GM18499 (cell line): ENCODE results near the gene KIRREL3.

Experiments
- ATAC-seq: cut with Tn5 transposase; IDR thresholded peaks from one replicate; pipeline ENCODE4 v1.9.1; 2021; ENCODE audit warnings: moderate number of reproducible peaks; ENCODE audit not compliant: insufficient read depth, unreplicated experiment

Gene KIRREL3

GRCh38 chr11:126999366-126999765, 1.2 kb downstream of the KIRREL3 start:
- no peak for ATAC-seq

- ATAC-seq: no peak
Observed at GRCh38 chr11:126997641-126998040, 2.9 kb downstream of the KIRREL3 start.

GRCh38 chr11:126997196-126997595, 3.4 kb downstream of the KIRREL3 start:
- ATAC-seq: no peak

- no peak for ATAC-seq
Observed at GRCh38 chr11:126996036-126996804, 4.3 kb downstream of the KIRREL3 start.

GRCh38 chr11:126993599-126993998, 7.0 kb downstream of the KIRREL3 start:
- ATAC-seq: no peak

- no peak for ATAC-seq
Observed at GRCh38 chr11:126992804-126993111, 7.8 kb downstream of the KIRREL3 start.

- ATAC-seq: no peak
Observed at GRCh38 chr11:126992065-126992803, 8.3 kb downstream of the KIRREL3 start.

- no peak for ATAC-seq
Observed at GRCh38 chr11:126991596-126991995, 9.0 kb downstream of the KIRREL3 start.

GRCh38 chr11:126990716-126991480, 9.7 kb downstream of the KIRREL3 start:
- ATAC-seq: no peak

- ATAC-seq: no peak
Observed at GRCh38 chr11:126989942-126990715, 10.4 kb downstream of the KIRREL3 start.

GRCh38 chr11:126988655-126989054, 11.9 kb downstream of the KIRREL3 start:
- no peak for ATAC-seq

GRCh38 chr11:126981635-126982034, 18.9 kb downstream of the KIRREL3 start:
- ATAC-seq: no peak

GRCh38 chr11:126978911-126979310, 21.7 kb downstream of the KIRREL3 start:
- ATAC-seq: no peak

- no peak for ATAC-seq
Observed at GRCh38 chr11:126978165-126978564, 22.4 kb downstream of the KIRREL3 start.

- no peak for ATAC-seq
Observed at GRCh38 chr11:126973051-126973450, 27.5 kb downstream of the KIRREL3 start.

GRCh38 chr11:126971305-126971704, 29.3 kb downstream of the KIRREL3 start:
- no peak for ATAC-seq

- ATAC-seq: no peak
Observed at GRCh38 chr11:126969865-126970479, 30.6 kb downstream of the KIRREL3 start.

- ATAC-seq: no peak
Observed at GRCh38 chr11:126968915-126969314, 31.7 kb downstream of the KIRREL3 start.

GRCh38 chr11:126965331-126965730, 35.2 kb downstream of the KIRREL3 start:
- ATAC-seq: no peak
